Effector memory CD4-positive, alpha-beta T cell (primary cell): Measurements from ENCODE around the gene PIWIL4.

Experiments
- DNase-seq, 3 donors: peaks; one replicate each; pipeline ENCODE4 v3.0.0-alpha.2; 2020
- H3K27ac ChIP-seq: 2 replicates; pipeline ENCODE4 v1.7.0; 2013; ENCODE audit warnings: mild to moderate bottlenecking, low read length, moderate library complexity; ENCODE audit not compliant: insufficient read depth, poor library complexity, severe bottlenecking
- H3K27me3 ChIP-seq: replicated peaks from 2 replicates; pipeline ENCODE4 v1.7.0; 2013; ENCODE audit warnings: mild to moderate bottlenecking, low read length; ENCODE audit not compliant: insufficient read depth, control insufficient read depth, poor library complexity, severe bottlenecking
- H3K36me3 ChIP-seq: 2 replicates; pipeline ENCODE4 v1.7.0; 2013; ENCODE audit warnings: mild to moderate bottlenecking, low read length, moderate library complexity; ENCODE audit not compliant: control insufficient read depth, insufficient read depth
- H3K4me1 ChIP-seq: 2 replicates; pipeline ENCODE4 v1.7.0; 2013; ENCODE audit warnings: low read length, mild to moderate bottlenecking; ENCODE audit not compliant: control insufficient read depth, insufficient read depth, poor library complexity, severe bottlenecking
- H3K4me3 ChIP-seq: 2 replicates; pipeline ENCODE4 v1.7.0; 2013; ENCODE audit warnings: low read length, low read depth, mild to moderate bottlenecking; ENCODE audit not compliant: insufficient read depth, poor library complexity, severe bottlenecking
- H3K9me3 ChIP-seq: 2 replicates; pipeline ENCODE4 v1.7.0; 2013; ENCODE audit warnings: mild to moderate bottlenecking, low read length, moderate library complexity; ENCODE audit not compliant: control insufficient read depth

The PIWIL4 gene

DNA sequence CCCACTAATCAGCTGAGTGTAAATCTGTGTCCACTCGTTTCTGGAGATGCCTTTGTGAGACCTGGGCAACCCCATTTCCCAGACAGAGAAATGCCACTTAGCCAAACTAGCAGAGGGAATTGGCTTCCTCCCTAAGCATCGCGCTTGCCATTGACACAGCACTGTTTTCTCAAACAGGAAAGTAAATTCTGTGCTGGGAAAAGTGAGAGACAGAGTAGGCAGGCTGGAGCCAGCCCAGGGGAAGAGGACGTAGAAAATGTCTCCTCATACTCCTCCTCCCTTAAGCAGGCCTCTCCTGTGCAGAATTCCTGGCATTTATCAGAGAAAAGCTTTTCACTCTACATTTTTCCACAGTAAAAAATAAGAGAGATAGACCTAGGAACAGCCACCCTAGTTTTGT lies 101.9 kb downstream of the PIWIL4 start:
- Histone ChIP-seq H3K36me3 (no peaks in the 10 kb centered on the region), H3K4me3 (no peak overlapping the region), H3K27ac (no peak overlapping the region), H3K4me1 (no peaks in the 10 kb centered on the region), H3K9me3 (no peaks in the 10 kb centered on the region), H3K27me3 (no peaks in the 10 kb centered on the region)
- no peak for DNase-seq
